Lower leg skin (tissue), 3 donors: Measurements from ENCODE around the gene XPA.

ENCODE experiments used
- POLR2A ChIP-seq, 2 donors: fragments of 450-650 bp; IDR thresholded peaks; one replicate each; pipeline ENCODE4 v1.6.1; 2016 to 2017; ENCODE audit warnings: antibody characterized with exemption in 2 of 2, mild to moderate bottlenecking in 1 of 2, moderate library complexity in 1 of 2
- TF ChIP-seq, protein P1 (sequence below), 3 donors: fragments of 450-650 bp; IDR thresholded peaks; one replicate each; pipeline ENCODE4 v1.5.1; 2016; ENCODE audit warnings: antibody characterized with exemption in 3 of 3, mild to moderate bottlenecking in 3 of 3, moderate library complexity in 2 of 3

DNA sequence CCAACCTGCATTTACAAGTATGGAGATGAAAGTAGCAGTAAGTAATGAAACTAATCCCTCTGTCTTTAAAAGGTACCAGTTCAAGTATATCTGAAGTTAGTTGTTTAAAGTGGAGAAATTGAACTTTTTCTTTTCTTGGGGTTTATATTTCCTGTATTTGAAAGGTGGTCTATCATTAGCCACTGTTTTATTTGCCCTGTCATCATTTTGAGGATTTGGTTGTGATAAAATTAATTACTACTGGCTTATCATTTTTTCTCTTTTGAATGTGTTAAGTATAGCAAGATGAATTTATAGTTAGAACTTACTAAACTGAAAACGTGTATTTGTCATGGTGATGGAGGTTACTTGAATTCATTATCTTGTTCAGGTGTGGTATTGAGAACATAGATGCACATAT, 38.4 kb downstream of the XPA start:
- TF ChIP-seq, protein P1, sequence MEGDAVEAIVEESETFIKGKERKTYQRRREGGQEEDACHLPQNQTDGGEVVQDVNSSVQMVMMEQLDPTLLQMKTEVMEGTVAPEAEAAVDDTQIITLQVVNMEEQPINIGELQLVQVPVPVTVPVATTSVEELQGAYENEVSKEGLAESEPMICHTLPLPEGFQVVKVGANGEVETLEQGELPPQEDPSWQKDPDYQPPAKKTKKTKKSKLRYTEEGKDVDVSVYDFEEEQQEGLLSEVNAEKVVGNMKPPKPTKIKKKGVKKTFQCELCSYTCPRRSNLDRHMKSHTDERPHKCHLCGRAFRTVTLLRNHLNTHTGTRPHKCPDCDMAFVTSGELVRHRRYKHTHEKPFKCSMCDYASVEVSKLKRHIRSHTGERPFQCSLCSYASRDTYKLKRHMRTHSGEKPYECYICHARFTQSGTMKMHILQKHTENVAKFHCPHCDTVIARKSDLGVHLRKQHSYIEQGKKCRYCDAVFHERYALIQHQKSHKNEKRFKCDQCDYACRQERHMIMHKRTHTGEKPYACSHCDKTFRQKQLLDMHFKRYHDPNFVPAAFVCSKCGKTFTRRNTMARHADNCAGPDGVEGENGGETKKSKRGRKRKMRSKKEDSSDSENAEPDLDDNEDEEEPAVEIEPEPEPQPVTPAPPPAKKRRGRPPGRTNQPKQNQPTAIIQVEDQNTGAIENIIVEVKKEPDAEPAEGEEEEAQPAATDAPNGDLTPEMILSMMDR (IDR thresholded peaks at IDR 0.05), result no peak
- TF ChIP-seq POLR2A (IDR thresholded peaks at IDR 0.05), result no peak
